HG02943 (cell line): ENCODE measurements around the gene PRKAG2.
"Not testable (repeated sequence)": the region's sequence is repeated elsewhere in the genome, so short reads cannot be mapped to it uniquely, and the experiment has no call there.

Experiments used
- ATAC-seq: cut with Tn5 transposase; IDR thresholded peaks from one replicate; pipeline ENCODE4 v1.9.1; 2021; ENCODE audit warnings: mild to moderate bottlenecking, low read depth, moderate library complexity; ENCODE audit not compliant: unreplicated experiment

The PRKAG2 gene

DNA sequence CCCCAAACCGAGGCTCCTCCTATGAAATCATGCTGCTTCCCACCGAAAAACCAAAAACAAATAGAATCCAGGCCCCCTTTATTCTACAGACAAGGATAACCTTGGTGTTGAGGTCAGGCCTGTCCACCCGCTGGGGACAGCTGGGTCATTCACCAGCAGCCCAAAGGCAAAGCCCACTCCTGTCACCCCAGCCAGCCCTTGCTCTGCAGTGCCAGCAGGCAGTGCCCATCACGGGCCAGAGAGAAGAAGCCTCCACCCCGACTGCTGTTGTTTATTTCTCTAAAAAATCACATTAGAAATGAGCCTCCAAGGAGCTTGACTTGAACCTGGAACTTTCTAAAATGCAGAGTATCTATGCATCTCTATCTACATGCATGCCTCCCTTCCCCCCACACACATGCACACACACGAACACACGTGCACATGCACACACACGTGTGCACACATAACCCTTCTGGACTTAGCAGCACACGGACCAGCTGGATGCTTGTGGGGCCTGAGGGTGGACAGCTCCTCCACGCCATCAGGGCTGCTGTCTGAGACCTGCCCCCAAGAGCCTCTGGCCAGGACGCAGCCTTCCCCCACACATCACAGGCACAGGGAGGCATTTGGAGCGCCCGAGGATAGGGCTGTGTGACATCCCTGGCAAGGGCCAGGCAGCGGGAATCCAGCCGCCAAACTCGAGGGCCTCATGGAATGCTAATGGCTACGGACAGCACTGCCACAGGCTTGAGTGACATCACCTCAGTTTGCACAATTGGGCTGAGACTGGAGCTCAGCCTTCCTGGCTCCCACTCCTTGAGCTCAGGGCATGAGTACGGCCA, 22.8 kb downstream of the PRKAG2 start:
- no peak for ATAC-seq

DNA sequence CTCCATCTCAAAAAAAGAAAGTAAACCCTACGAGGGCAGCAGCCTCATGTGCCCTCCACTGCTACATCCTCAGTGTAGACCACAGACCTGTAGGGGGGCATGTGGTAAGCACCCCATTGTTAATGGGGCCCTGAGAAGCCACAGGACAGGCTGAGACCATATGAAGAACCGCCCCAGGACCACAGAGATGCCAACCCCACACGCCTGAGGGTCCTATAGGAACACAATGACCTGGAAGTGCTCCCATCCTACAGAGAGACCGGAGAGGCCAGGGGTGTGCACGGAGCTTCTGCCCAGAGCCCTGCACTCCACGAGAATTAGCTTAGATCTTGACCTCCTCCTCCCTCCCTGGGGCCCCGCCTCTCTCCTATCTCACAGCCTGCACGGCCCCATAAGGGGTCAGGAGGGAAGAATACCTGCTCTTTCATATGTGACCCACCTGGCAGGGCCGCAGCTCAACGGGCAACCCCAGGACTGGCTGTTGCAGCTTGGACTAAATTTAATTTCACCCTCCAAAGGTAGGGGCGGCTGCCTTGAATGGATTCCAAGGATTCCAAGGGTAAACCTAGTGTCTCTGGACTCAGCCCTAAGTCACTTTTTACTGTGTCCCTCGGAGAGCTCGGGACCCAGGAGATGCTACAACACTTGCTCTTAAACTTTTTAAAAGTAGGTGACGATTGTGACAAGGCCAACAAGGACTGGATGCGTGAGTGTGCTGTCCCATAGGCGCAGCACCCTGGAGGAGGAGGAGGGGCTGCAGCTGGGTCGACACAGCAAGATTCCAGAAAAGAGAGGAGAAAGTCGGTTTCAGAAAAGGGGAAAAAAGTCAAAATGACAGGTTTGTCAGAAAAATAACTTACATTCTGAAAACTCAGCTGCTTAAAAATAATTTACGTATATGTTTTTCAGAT, 24.2 kb downstream of the PRKAG2 start:
- no peak for ATAC-seq

DNA sequence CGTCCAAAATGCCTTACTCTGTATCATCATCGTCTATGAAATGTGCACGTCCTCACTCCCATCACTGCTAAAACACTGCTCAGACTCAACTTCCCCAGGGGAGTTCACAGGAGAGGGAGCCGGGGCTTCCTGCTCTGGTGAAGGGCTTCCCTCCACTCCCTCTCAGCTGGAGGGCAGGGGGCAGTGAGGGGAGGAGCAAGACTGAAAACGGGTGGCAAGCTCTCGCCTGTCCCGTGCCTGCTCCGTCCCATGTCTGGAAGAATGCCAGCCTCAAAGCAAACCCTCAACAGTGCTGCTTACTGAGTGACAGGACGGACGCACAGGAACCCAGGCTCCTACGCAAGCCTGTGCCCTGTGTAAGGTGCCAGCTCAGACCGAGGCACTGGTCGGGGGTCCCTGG, 25.1 kb downstream of the PRKAG2 start:
- ATAC-seq: no peak

DNA sequence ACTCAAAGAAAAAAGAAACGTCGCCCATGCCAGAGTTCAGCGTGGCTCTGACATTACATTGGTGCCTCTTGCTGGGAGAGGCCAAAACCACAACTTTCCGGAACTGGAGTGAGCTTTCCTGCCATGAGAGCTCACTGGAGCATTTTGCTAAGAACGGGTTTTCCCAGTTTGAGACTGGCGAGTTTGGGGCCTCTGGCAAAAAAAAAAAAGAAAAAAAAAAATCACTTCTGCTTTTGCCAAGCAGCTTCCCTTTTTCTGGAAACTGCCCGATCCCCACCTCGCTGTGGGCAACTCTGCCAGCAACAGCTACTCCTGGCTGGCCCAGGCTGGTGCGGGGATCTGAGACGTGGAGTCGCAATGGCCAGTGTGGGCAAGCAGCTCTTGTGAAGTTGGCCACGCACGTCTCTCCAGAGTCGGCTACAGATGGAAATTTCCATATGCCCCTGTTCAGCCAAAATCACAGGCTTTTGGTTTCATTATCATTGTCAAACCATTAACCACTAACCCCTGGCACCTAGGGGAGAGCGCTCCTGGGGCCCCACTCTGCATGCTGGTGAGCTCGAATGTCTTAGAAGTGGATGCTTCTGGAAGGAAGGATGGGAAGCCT, 25.7 kb downstream of the PRKAG2 start:
- no peak for ATAC-seq

DNA sequence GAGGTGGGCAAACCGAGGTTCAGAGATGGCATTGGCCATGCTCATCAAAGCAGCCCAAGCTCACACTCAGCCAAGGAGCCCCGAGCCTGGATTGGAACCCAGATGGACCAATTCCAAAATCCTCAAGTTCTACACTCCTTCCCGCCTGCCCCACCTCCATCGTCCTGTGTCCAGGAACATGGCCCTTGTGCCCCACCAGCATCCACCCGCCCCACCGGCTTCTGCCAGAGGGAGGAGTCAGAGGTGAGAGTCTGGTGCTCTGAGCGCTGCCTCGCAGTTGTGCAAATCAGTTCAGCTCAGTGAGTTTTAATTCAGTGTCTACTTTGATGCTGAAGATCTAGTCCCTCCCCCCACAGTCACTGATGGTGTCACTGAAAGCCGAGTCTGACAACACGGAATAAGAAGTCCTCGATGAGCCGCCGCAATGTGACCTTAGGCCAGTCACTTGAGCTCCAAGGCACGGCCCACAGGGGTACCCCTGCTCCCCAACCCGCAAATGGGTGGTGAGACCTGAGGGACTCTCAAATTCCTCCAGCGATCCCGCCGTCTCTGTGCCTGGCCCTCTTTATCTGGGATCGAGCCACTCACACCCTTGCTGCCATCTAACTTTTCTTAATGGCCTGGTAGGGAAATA, 26.3 kb downstream of the PRKAG2 start:
- ATAC-seq: no peak

DNA sequence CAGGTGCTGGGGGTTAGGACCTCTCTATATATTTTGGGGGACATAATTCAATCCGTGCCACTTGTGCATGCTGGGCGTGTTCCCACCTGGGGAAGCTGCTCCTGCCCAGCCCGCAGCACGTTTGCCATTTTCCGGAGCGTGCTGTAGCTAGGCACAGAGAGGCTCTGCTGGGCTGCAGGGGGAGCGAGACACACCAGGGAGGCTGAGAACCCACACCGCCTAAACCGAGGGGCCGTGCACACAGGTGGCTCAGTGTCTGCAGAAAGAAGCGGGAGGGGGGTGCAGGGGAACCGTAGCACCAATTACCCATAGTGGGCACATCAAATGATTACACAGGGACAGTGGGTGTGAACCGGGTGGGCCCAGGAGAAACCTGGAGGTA, 27.0 kb downstream of the PRKAG2 start:
- ATAC-seq: no peak

DNA sequence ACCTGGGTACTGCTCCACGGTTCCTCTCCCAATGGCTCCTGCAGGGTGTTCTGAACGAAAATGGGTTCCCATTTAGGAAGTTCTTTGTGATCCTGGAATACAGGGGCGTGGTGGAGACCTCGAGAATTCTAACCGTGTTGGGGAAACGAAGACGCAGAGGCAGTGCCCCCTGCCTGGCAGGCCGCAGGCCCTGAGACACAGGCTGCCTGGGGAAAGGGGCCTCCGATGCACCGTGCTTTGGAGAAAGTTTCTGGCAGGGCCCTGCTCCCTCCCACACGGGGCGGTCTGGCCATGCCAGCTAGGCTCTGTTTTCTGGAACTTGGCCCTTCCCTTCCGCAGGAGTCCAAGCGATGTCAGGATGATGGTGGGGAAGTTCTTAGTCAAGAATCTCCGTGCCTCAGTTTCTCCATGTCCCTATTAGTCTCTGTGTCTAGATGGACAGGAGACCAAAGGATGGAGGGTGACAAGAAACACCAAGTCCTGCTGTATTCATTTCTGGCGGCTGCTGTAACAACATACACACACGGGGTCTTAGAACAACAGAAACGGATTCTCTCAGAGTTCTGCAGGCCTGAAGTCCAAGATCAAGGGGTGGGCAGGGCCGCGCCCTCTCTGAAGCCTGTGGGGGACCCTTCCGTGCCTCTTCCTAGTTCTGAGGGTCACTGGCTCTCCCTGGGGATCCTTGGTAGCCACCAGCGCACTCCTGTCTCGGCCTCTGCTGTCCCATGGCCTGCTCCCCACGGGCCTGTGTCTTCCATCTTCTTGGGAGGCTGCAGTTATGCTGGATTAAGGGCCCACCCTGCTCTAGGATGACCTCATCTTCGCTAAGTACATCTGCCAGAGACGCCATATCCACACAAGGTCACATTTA, 27.7 kb downstream of the PRKAG2 start:
- ATAC-seq: no peak

DNA sequence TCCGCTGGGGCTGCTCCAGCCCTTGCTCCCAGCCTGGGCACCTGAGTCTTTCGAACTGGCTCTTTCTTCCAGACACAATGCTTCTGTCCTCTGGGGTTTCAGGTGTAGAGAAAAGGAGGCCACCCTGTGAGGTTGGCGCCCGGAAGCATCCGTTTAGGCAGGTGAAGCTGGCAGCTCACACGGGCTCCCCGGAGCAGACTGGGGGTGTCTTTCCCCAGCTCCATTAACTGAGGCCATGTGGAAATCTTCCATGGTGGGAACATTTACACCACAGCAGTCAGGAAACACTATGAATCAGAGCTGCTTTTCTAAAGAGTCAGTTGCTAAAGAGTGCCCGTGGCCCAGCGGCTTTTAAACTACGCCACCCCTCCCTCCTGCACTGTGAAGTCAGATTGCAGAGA, 29.2 kb downstream of the PRKAG2 start:
- no peak for ATAC-seq

DNA sequence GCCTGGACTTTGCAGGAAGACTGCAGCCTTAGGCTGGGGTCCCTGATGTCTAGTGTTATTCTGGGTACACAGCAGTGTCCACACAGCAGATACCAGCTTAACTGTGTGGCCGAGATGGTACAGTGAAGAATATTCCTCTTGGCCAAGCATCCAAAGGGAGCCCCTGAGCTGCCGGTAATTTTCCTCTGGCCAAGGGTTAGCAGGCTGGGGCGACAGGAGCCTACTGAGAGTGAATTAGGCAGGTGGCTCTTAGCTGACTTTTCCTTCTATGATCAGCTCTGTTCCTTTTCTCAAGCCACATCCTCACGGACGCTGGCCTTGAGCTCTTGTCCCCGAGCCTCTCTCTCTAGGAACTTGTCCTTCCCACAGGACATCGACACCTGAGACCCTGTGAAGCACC, 29.8 kb downstream of the PRKAG2 start:
- ATAC-seq: no peak

DNA sequence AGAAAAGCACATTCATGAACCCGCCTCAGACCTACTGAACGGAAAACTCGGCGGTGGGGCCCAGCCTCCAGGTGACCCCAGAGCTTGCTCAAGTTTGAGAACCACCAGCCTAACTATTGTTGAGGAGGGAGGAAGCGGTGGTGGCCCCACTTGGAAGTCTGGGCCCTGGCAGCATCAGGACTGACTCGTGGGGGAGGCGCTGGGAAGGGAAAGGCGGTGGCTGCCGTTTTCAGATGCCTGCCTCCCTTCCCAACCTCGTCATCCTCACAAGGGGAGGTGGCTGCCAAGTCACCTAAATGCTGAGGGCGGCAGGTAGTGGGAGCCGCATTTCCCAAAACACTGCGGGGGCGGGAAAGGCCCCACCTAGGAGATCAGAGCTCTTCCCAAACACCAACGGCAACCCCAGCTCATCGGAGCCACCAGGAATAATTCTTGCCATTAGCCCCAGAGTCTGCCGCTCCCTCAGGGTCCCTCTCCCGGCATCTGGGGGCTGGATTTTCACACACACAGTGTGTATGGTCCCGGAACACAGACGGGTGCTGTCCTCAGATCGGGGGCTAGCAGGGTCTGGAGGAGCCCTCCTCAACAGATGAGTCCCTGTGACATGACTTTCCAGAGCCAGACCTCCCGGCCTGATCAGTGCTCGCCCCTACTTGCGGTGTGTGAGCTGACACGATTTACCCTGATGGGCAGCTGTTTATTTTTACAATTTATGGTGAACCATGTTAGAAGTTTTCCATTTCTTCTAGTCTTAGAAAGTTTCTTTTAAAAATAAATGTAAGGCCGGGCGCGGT, 31.3 kb downstream of the PRKAG2 start:
- ATAC-seq: no peak

DNA sequence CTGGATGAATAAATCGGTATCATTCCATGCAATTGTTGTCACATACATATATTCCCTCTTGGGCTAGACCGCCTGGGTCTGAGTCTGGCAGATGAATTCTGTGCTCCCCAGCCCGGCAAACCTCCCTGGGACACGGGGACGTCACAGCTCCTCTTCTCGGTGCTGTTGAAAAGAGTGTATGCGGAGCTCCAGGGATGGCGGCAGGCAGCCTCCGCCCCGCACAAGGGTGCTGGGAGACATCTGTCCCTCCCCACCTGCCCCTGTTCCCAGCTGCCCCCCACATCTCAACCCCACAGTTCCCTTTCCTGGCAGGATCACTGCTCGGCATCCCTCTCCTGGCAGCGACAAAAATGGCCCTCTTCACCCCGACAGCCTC, 32.1 kb downstream of the PRKAG2 start:
- ATAC-seq: no peak

DNA sequence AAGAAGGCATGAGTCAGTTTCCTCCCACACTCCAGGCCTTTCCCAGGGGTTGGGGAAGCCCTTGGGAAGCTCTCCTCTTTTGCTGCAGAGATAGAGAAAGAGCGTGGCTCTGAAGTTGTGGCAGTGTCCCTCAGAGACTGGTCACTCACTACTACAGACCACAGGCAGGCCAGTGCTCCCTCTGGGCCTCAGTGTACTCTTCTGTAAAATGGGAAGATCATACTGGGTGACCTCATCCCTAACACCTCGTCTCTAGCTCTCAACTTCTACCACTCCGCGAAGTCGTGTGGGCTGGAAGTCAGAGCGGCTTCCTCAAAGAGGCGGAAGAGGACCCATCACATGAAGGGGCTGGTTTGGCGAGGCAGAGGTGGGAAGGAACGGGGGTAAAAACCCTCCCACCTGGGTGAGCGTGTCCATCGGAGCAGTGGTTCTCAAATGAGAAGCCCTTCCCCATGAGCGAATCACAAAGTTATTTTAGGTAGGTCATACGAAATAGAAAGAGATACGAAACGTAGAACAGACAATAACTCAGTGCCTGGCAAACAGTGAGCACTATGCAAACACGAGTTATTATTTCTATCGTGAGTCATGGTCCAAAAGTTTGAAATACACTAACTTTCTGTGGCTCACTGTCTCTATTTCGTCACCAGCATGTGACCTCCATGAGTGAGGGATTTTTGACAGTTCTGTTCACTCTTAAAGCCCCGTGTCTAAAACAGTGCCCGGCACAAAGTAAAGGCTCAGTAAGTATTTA, 32.7 kb downstream of the PRKAG2 start:
- no peak for ATAC-seq

DNA sequence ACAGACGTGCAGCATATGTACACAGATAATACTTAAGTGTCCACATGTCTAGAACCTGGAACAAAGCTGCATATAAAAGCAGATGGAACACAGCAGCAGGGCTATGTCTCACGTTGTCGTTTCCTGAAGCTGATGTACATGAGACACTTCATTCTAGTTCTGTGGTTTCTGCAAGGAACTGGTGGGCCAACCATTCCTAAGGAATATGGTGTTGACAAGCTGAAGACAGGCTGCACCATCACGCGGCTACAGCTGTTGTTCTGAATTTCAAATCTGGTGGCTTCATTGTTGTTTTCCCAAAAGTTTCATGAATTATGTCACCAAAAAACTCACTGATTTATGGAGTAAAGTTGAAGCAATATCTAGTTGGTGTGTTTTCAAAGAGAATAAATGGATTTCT, 33.7 kb downstream of the PRKAG2 start:
- ATAC-seq: no peak

DNA sequence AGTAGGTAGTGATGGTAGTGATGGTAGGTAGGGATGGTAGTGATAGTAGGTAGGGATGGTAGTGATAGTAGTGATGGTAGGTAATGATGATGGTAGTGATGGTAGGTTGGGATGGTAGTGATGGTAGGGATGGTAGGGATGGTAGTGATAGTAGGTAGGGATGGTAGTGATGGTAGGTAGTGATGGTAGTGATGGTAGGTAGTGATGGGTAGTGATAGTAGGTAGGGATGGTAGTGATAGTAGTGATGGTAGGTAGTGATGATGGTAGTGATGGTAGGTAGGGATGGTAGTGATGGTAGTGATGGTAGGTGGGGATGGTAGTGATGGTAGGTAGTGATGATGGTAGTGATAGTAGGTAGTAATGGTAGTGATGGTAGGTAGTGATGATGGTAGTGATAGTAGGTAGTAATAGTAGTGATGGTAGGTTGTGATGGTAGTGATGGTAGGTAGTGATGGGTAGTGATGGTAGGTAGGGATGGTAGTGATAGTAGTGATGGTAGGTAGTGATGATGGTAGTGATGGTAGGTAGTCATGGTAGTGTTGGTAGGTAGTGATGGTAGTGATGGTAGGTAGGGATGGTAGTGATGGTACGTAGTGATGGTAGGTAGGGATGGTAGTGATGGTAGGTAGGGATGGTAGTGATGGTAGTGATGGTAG, 35.4 kb downstream of the PRKAG2 start:
- not testable (repeated sequence) for ATAC-seq

DNA sequence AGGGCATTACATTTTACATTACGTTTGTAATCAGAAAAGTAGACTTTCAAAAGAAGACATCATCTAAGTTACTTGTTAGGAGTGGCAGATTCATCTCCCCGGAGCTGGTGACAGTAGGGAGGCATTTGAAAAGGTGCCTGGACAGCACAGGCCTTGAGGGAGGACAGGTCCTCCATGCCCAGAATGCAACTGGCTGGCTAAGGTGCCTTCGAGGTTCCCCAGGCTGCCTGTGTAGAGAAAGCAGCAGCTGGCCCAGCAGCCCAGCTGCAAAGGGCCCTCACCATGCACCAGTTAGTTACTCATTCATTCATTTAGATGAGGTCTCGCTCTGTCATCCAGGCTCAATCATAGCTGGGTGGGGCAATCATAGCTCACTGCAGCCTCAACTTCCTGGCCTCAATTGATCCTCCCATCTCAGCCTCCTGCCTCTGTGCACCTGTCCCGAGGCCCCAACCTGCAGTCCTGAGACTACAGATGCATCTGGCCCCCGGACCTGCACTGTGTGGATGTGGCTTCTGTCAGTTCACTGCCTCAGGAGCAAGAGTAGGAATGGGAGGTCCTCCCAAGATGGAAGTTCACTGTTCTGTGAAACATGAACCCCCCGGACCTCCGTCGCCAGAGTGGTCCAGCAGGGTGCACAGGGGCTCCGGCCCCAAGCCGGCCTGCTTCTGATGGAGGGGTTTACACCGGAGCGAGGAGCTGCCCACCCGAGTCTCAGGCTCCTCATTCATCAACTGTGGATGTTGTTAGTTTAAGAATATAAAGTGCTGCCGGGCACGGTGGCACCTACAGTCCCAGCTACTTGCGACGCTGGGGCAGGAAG, 36.6 kb downstream of the PRKAG2 start:
- no peak for ATAC-seq

DNA sequence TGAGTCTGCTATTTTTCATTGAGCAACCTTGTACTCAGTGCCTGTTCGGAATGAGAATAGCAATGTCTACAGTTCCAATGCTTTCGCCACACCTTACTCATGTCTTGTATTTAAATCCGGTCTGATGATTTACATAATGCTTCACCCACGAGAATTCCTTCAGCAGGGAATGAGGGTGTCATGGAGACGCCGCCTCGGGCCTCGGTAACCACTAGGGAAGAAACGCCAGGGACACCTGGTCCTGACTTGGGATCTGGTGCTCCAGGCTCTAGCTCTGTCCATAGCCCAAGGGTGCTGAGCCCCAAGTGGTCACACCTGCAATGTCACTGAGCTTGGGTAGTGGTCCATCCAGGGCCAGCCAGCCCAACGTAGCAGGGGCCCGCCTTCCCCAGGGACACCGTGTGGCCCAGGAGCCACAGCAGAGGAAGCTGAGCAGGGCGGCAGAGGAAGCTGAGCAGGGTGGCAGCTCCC, 37.4 kb downstream of the PRKAG2 start:
- ATAC-seq: peak; percentile 12

DNA sequence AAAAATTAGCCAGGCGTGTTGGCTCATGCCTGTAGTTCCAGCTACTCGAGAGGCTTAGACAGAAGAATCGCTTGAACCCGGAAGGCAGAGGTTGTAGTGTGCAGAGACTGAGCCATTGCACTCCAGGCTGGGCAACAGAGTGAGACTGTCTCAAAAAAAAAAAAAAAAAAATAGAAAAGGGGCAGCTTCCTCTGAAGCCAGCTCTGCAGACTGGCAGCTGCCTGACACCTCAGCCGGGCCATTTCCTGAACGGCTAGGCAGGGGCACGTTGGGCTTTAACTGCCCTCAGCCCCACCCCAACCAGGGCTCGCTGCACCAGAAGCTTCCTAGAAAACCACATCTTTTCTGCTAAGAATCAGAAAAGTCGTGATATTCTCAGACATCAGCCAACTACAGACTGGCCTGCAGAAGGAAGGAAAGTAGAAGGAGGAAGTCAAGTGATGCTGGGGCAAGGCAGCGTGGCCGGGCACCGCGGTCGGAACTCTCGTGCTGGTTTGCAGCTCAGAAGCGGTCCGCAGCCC, 38.0 kb downstream of the PRKAG2 start:
- ATAC-seq: peak; percentile 70
